ENCODE data around the gene TMEM247. TPM values are rescaled to one million over a fixed set of nuclear protein-coding genes. Genes with fewer than 3 reads are reported as not detected.
A peak's percentile ranks its signal among the peaks of the same experiment; 100 is the strongest.

Gene TMEM247
- total RNA-seq, 1 donor from 2014 or later = not detected

DNA sequence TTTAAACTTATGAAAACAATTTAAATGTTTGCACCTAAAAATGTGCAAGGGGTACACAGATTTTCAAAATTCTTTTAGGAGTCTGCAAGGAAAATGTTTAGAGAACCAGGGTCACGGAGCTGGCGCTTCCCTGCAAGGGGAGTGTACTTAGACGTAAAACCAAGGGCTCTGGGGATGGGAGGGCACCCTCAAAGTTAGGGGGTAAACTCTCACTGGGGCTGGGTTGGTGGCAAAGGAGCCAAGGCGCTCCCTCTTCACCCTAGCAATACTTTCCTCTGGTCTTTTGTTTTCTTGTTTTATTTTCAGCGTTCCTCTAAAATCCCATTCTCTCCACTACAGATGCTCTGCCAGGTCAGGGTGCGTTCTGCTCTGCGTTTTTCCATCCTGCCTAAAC lies 20.0 kb downstream of the TMEM247 start:
- H3K4me1 Mint-ChIP-seq (ENCODE audit: low read depth) = peaks cover 13% of the 10 kb centered on the region
- peaks cover 45% of the 10 kb centered on the region for H3K27me3 Mint-ChIP-seq
- no peak overlapping the region for H3K27ac Mint-ChIP-seq

DNA sequence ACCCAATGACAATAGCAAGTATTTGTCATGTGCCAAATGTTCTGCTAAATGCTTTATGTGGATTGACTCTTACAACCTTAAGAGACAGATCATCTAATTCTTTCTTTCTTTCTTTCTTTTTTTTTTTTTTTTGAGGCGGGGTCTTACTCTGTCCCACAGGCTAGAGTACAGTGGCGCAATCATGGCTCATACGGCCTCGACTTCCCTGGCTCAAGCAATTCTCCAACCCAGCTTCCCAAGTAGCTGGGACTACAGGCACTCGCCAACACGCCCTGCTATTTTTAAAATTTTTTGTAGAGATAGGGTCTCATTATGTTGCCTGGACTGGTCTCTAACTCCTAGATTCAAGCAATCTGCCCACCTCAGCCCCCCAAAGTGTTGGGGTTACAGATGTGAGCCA lies 21.4 kb downstream of the TMEM247 start:
- DNase-seq (ENCODE audit: low spot score, unreplicated experiment) = no peak
- H3K27me3 Mint-ChIP-seq = peaks cover 49% of the 10 kb centered on the region

More for the DNA sequence above, 20.0 kb downstream of the TMEM247 start:
- Mint-ChIP-seq H3K4me3 (ENCODE audit: low read depth) (peak overlapping the region; percentile 87), H3K9me3 (ENCODE audit: low read depth) (no peaks in the 10 kb centered on the region), H3K36me3 (ENCODE audit: insufficient read depth) (no peaks in the 10 kb centered on the region)
- TF ChIP-seq CTCF (IDR thresholded peaks at IDR 0.05; ENCODE audit: unreplicated experiment) = no peak
- DNase-seq (ENCODE audit: low spot score, unreplicated experiment) = no peak

GRCh38 chr2:46502291-46502885 lies 23.0 kb downstream of the TMEM247 start:
- Mint-ChIP-seq H3K9me3 (ENCODE audit: low read depth) (no peaks in the 10 kb centered on the region), H3K36me3 (ENCODE audit: insufficient read depth) (no peaks in the 10 kb centered on the region), H3K27me3 (peaks cover 49% of the 10 kb centered on the region), H3K4me1 (ENCODE audit: low read depth) (peaks cover 10% of the 10 kb centered on the region), H3K4me3 (ENCODE audit: low read depth) (no peak overlapping the region), H3K27ac (no peak overlapping the region)
- TF ChIP-seq CTCF (IDR thresholded peaks at IDR 0.05; ENCODE audit: unreplicated experiment) = no peak
- DNase-seq (ENCODE audit: low spot score, unreplicated experiment) = no peak

More for the DNA sequence above, 21.4 kb downstream of the TMEM247 start:
- no peak for TF ChIP-seq CTCF (IDR thresholded peaks at IDR 0.05; ENCODE audit: unreplicated experiment)
- H3K4me1 Mint-ChIP-seq (ENCODE audit: low read depth) = peaks cover 13% of the 10 kb centered on the region
- no peak overlapping the region for H3K27ac Mint-ChIP-seq
- H3K9me3 Mint-ChIP-seq (ENCODE audit: low read depth) = no peaks in the 10 kb centered on the region
- no peak overlapping the region for H3K4me3 Mint-ChIP-seq (ENCODE audit: low read depth)
- no peaks in the 10 kb centered on the region for H3K36me3 Mint-ChIP-seq (ENCODE audit: insufficient read depth)

DNA sequence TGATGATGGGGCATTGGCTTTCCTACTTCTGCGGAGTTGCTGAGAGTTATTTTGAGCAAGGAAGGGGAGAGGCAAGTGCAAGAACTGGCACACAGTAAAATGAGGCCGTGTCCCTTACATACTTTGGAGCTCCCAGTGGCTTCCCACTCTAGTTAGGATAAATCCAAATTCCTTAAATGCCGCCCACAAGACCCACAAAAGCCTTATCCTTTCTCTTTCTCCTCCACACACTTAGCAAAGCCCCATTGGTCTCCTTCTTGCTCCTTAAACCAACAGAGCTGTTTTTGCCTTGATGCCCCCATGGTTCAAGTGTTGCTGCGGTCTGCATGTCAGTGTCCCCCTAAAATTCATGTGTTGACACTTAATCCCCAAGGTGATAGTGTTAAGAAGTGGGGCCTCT lies 24.3 kb downstream of the TMEM247 start:
- no peak for TF ChIP-seq CTCF (IDR thresholded peaks at IDR 0.05; ENCODE audit: unreplicated experiment)
- DNase-seq (ENCODE audit: low spot score, unreplicated experiment) = no peak
- H3K27me3 Mint-ChIP-seq = peaks cover 38% of the 10 kb centered on the region
- no peak overlapping the region for H3K27ac Mint-ChIP-seq
- H3K4me1 Mint-ChIP-seq (ENCODE audit: low read depth) = peaks cover 10% of the 10 kb centered on the region
- no peaks in the 10 kb centered on the region for H3K36me3 Mint-ChIP-seq (ENCODE audit: insufficient read depth)
- H3K4me3 Mint-ChIP-seq (ENCODE audit: low read depth) = no peak overlapping the region
- no peaks in the 10 kb centered on the region for H3K9me3 Mint-ChIP-seq (ENCODE audit: low read depth)

DNA sequence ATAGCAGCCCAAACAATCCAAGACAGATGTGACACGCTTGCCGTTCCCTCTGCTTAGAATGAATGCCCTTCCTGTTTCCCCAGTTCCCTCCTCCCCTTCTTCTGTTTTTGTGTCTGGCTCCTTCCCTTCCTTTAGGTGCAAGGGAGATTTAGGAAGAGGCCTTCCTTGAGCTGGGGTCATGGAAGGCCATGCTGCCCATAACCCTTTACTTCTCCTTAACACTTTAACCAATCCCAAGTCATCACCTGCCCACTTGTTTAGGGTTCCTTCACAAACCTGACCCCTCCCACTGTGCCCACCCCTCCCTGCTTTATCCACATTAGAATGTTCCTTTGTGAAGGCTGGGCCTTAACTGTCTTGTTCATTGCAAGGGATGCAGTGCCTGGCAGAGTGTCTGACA lies 24.9 kb downstream of the TMEM247 start:
- peaks cover 36% of the 10 kb centered on the region for H3K27me3 Mint-ChIP-seq
- H3K27ac Mint-ChIP-seq = no peak overlapping the region
- H3K9me3 Mint-ChIP-seq (ENCODE audit: low read depth) = no peaks in the 10 kb centered on the region
- TF ChIP-seq CTCF (IDR thresholded peaks at IDR 0.05; ENCODE audit: unreplicated experiment) = no peak
- H3K4me1 Mint-ChIP-seq (ENCODE audit: low read depth) = peaks cover 10% of the 10 kb centered on the region
- H3K4me3 Mint-ChIP-seq (ENCODE audit: low read depth) = no peak overlapping the region
- no peak for DNase-seq (ENCODE audit: low spot score, unreplicated experiment)
- H3K36me3 Mint-ChIP-seq (ENCODE audit: insufficient read depth) = no peaks in the 10 kb centered on the region
